HEK293 (cell line): ENCODE results near the gene DCUN1D1.

ENCODE experiments used
- CTCF ChIA-PET: fragments of 350-600 bp; formaldehyde crosslinking; extraction: SDS; loops from one replicate; lab custom pipeline; 2021; ENCODE audit warnings: antibody characterized with exemption; lab: Yijun Ruan, JAX
- POLR2A ChIA-PET: fragments of 300-600 bp; formaldehyde crosslinking; extraction: SDS; loops from one replicate; lab custom pipeline; 2020; ENCODE audit warnings: antibody characterized with exemption, inconsistent platforms; lab: Yijun Ruan, JAX
- H3K27ac ChIP-seq: fragments of 200-500 bp; sonication (Bioruptor generic); 2 replicates; pipeline ENCODE4 v1.5.1; 2014; ENCODE audit warnings: low read depth, low read length, control low read depth, inconsistent platforms; ENCODE audit errors: extremely low read depth
- H3K36me3 ChIP-seq, 2 experiments: fragments of 200-500 bp in 1 of 2; sonication (Bioruptor generic) in 1 of 2; 1 replicate in 1 of 2; 2 replicates in 1 of 2; pipeline ENCODE4 v1.5.1; 2014 to 2017; ENCODE audit warnings: inconsistent platforms in 2 of 2, low read length in 2 of 2; ENCODE audit not compliant: control insufficient read depth in 2 of 2, insufficient read depth in 1 of 2
- H3K4me1 ChIP-seq: fragments of 200-500 bp; sonication (Bioruptor generic); 2 replicates; pipeline ENCODE4 v1.5.1; 2014; ENCODE audit warnings: mild to moderate bottlenecking, low read length, inconsistent platforms; ENCODE audit not compliant: control insufficient read depth, insufficient read depth
- H3K4me3 ChIP-seq: 2 replicates; pipeline ENCODE4 v1.5.1; 2011; ENCODE audit warnings: low read depth, mild to moderate bottlenecking, control low read depth, low read length, moderate library complexity
- H3K9me3 ChIP-seq: fragments of 200-500 bp; sonication (Bioruptor generic); 2 replicates; pipeline ENCODE4 v1.5.1; 2014; ENCODE audit warnings: low read depth, low read length, inconsistent platforms; ENCODE audit not compliant: control insufficient read depth, insufficient read depth
- GFI1B ChIP-seq: fragments of 450-650 bp; formaldehyde crosslinking; IDR thresholded peaks from 2 replicates; pipeline ENCODE4 v1.5.1; 2016; ENCODE audit warnings: missing biosample characterization, missing genetic modification characterization
- HOXC10 ChIP-seq: sonication (generic); formaldehyde crosslinking; IDR thresholded peaks from 2 replicates; pipeline ENCODE4 v1.8.1; 2023; ENCODE audit warnings: mild to moderate bottlenecking, missing genetic modification reagents
- MYNN ChIP-seq: fragments of 450-650 bp; formaldehyde crosslinking; IDR thresholded peaks from 2 replicates; pipeline ENCODE4 v1.5.1; 2016; ENCODE audit warnings: missing biosample characterization, missing genetic modification characterization, borderline replicate concordance
- MZF1 ChIP-seq: fragments of 450-650 bp; formaldehyde crosslinking; IDR thresholded peaks from 2 replicates; pipeline ENCODE4 v1.5.1; 2017; ENCODE audit warnings: missing biosample characterization, missing genetic modification characterization, borderline replicate concordance
- PRDM1 ChIP-seq: fragments of 450-650 bp; formaldehyde crosslinking; IDR thresholded peaks from 2 replicates; pipeline ENCODE4; 2016; ENCODE audit warnings: missing biosample characterization, missing genetic modification characterization
- SALL2 ChIP-seq: fragments of 450-650 bp; formaldehyde crosslinking; IDR thresholded peaks from 2 replicates; pipeline ENCODE4 v1.5.0; 2017; ENCODE audit warnings: missing biosample characterization, mild to moderate bottlenecking, missing genetic modification characterization, borderline replicate concordance
- SCRT1 ChIP-seq: fragments of 450-650 bp; formaldehyde crosslinking; IDR thresholded peaks from 2 replicates; pipeline ENCODE4 v1.5.1; 2016; ENCODE audit warnings: missing biosample characterization, missing genetic modification characterization, borderline replicate concordance
- SCRT2 ChIP-seq: fragments of 450-650 bp; formaldehyde crosslinking; IDR thresholded peaks from 2 replicates; pipeline ENCODE4 v1.5.1; 2016; ENCODE audit warnings: missing biosample characterization, missing genetic modification characterization
- SP3 ChIP-seq: fragments of 450-650 bp; formaldehyde crosslinking; IDR thresholded peaks from 2 replicates; pipeline ENCODE4 v1.5.1; 2016; ENCODE audit warnings: missing biosample characterization, missing genetic modification characterization
- TRIM28 ChIP-seq: IDR thresholded peaks from 2 replicates; pipeline ENCODE4 v1.6.1; 2011; ENCODE audit warnings: low read length, control low read depth, borderline replicate concordance
- ZBTB10 ChIP-seq: fragments of 450-650 bp; formaldehyde crosslinking; IDR thresholded peaks from 2 replicates; pipeline ENCODE4 v1.5.1; 2016; ENCODE audit warnings: missing biosample characterization, missing genetic modification characterization
- ZBTB26 ChIP-seq: fragments of 450-650 bp; formaldehyde crosslinking; optimal IDR thresholded peaks from 2 replicates; pipeline ENCODE3; 2016; ENCODE audit warnings: missing biosample characterization, mild to moderate bottlenecking, missing genetic modification characterization
- ZNF114 ChIP-seq: fragments of 450-650 bp; formaldehyde crosslinking; IDR thresholded peaks from 2 replicates; pipeline ENCODE4 v1.5.0; 2017; ENCODE audit warnings: missing biosample characterization, missing genetic modification characterization
- ZNF132 ChIP-seq: fragments of 450-650 bp; formaldehyde crosslinking; IDR thresholded peaks from 2 replicates; pipeline ENCODE4 v1.5.1; 2017; ENCODE audit warnings: missing biosample characterization, missing genetic modification characterization, borderline replicate concordance
- ZNF138 ChIP-seq: fragments of 450-650 bp; formaldehyde crosslinking; IDR thresholded peaks from 2 replicates; pipeline ENCODE4 v1.5.1; 2016; ENCODE audit warnings: missing biosample characterization, missing genetic modification characterization, borderline replicate concordance
- ZNF169 ChIP-seq: fragments of 450-650 bp; formaldehyde crosslinking; IDR thresholded peaks from 2 replicates; pipeline ENCODE4 v1.5.1; 2016; ENCODE audit warnings: missing biosample characterization, missing genetic modification characterization
- ZNF202 ChIP-seq: fragments of 450-650 bp; formaldehyde crosslinking; IDR thresholded peaks from 2 replicates; pipeline ENCODE4 v1.5.1; 2016; ENCODE audit warnings: missing biosample characterization, missing genetic modification characterization, borderline replicate concordance
- ZNF239 ChIP-seq: fragments of 450-650 bp; formaldehyde crosslinking; IDR thresholded peaks from 2 replicates; pipeline ENCODE4 v1.5.1; 2016; ENCODE audit warnings: missing biosample characterization, missing genetic modification characterization
- ZNF311 ChIP-seq: fragments of 450-650 bp; formaldehyde crosslinking; IDR thresholded peaks from 2 replicates; pipeline ENCODE4 v1.5.1; 2017; ENCODE audit warnings: missing biosample characterization, missing genetic modification characterization, borderline replicate concordance
- ZNF324 ChIP-seq: fragments of 450-650 bp; formaldehyde crosslinking; IDR thresholded peaks from 2 replicates; pipeline ENCODE4 v1.5.1; 2016; ENCODE audit warnings: missing biosample characterization, missing genetic modification characterization
- ZNF335 ChIP-seq: fragments of 450-650 bp; formaldehyde crosslinking; conservative IDR thresholded peaks from 2 replicates; pipeline ENCODE4 v1.5.1; 2016; ENCODE audit warnings: missing biosample characterization, missing genetic modification characterization
- ZNF354C ChIP-seq: fragments of 450-650 bp; formaldehyde crosslinking; IDR thresholded peaks from 2 replicates; pipeline ENCODE4 v1.5.1; 2016; ENCODE audit warnings: missing biosample characterization, missing genetic modification characterization, low read depth, borderline replicate concordance
- ZNF423 ChIP-seq: fragments of 450-650 bp; formaldehyde crosslinking; IDR thresholded peaks from 2 replicates; pipeline ENCODE4 v1.5.1; 2016; ENCODE audit warnings: missing biosample characterization, missing genetic modification characterization
- ZNF433 ChIP-seq: fragments of 450-650 bp; formaldehyde crosslinking; IDR thresholded peaks from 2 replicates; pipeline ENCODE4 v1.5.1; 2016; ENCODE audit warnings: missing biosample characterization, missing genetic modification characterization, low read depth
- ZNF501 ChIP-seq: fragments of 450-650 bp; formaldehyde crosslinking; IDR thresholded peaks from 2 replicates; pipeline ENCODE4 v1.5.1; 2016; ENCODE audit warnings: missing biosample characterization, missing genetic modification characterization
- ZNF521 ChIP-seq: fragments of 450-650 bp; formaldehyde crosslinking; IDR thresholded peaks from 2 replicates; pipeline ENCODE4 v1.5.1; 2017; ENCODE audit warnings: missing biosample characterization, mild to moderate bottlenecking, missing genetic modification characterization
- ZNF530 ChIP-seq: fragments of 450-650 bp; formaldehyde crosslinking; IDR thresholded peaks from 2 replicates; pipeline ENCODE4 v1.5.1; 2016; ENCODE audit warnings: low read depth, missing biosample characterization, missing genetic modification characterization
- ZNF548 ChIP-seq: fragments of 450-650 bp; formaldehyde crosslinking; IDR thresholded peaks from 2 replicates; pipeline ENCODE4 v1.5.1; 2016; ENCODE audit warnings: missing biosample characterization, missing genetic modification characterization
- ZNF658 ChIP-seq: fragments of 450-650 bp; formaldehyde crosslinking; IDR thresholded peaks from 2 replicates; pipeline ENCODE4; 2016; ENCODE audit warnings: missing biosample characterization, missing genetic modification characterization
- ZNF670 ChIP-seq: fragments of 450-650 bp; formaldehyde crosslinking; IDR thresholded peaks from 2 replicates; pipeline ENCODE4 v1.5.1; 2016; ENCODE audit warnings: missing biosample characterization, missing genetic modification characterization, low read depth

DCUN1D1 gene

GRCh38 chr3:182906036-182906435 is 74.3 kb downstream of the DCUN1D1 start:
- TF ChIP-seq ZNF169 (no peak), ZNF239 (tag by site-specific recombination) (no peak), HOXC10 (no peak), TRIM28 (no peak), ZNF501 (tag by site-specific recombination) (no peak), ZNF114 (no peak), MZF1 (no peak), ZNF132 (tag by site-specific recombination) (no peak), SP3 (tag by site-specific recombination) (no peak), ZNF354C (tag by site-specific recombination) (no peak), ZNF335 (no peak), ZNF138 (tag by site-specific recombination) (no peak), ZNF530 (tag by site-specific recombination) (no peak), PRDM1 (tag by site-specific recombination) (no peak), ZNF311 (tag by site-specific recombination) (no peak), ZNF548 (tag by site-specific recombination) (no peak), ZNF433 (no peak), ZNF521 (no peak), MYNN (tag by site-specific recombination) (no peak)
- no peak overlapping the region for H3K27ac ChIP-seq
- POLR2A ChIA-PET = no interaction called here
- H3K4me1 ChIP-seq = no peaks in the 10 kb centered on the region
- H3K4me3 ChIP-seq = no peak overlapping the region
- H3K9me3 ChIP-seq = no peaks in the 10 kb centered on the region
- peaks cover 0 to 22% of the 10 kb centered on the region in 2 experiments; a peak in 2 of 3 replicates for H3K36me3 ChIP-seq
- CTCF ChIA-PET = no interaction called here

- TF ChIP-seq ZNF354C (tag by site-specific recombination) (no peak), SCRT1 (tag by site-specific recombination) (peak; percentile 31; the same call in 1 of the 2 replicates), SCRT2 (peak; percentile 66)
- Histone ChIP-seq H3K4me3 (no peak overlapping the region), H3K4me1 (no peaks in the 10 kb centered on the region), H3K27ac (no peak overlapping the region), H3K9me3 (no peaks in the 10 kb centered on the region), H3K36me3 (peaks cover 0 to 22% of the 10 kb centered on the region in 2 experiments; a peak in 2 of 3 replicates)
- ChIA-PET CTCF (no interaction called here), POLR2A (no interaction called here)
These were observed 74.7 kb downstream of the DCUN1D1 start for GRCh38 chr3:182905623-182906022.

- TF ChIP-seq ZNF202 (tag by site-specific recombination) (no peak), ZBTB10 (no peak), ZNF658 (tag by site-specific recombination) (no peak), ZNF311 (tag by site-specific recombination) (no peak), GFI1B (tag by site-specific recombination) (no peak), SALL2 (no peak), ZNF324 (tag by site-specific recombination) (no peak), ZNF670 (no peak), ZBTB26 (tag by site-specific recombination) (no peak), ZNF423 (tag by site-specific recombination) (no peak)
- CTCF ChIA-PET = interaction anchor here (0.6 to 0.7 kb wide), 2 partner anchors 17 to 90 kb away, joined by 3 to 4 read pairs; no protein-coding TSS in a partner anchor
- no peak overlapping the region for H3K4me3 ChIP-seq
- H3K9me3 ChIP-seq = no peaks in the 10 kb centered on the region
- H3K36me3 ChIP-seq = peaks cover 0 to 28% of the 10 kb centered on the region in 2 experiments; a peak in 2 of 3 replicates
- H3K4me1 ChIP-seq = no peaks in the 10 kb centered on the region
- H3K27ac ChIP-seq = no peak overlapping the region
- POLR2A ChIA-PET = no interaction called here
These were observed 76.2 kb downstream of the DCUN1D1 start for GRCh38 chr3:182904164-182904563.
